GM12875 (cell line): ENCODE results near the gene AP3B1.

Experiments used
- H3K4me3 ChIP-seq: one replicate; pipeline ENCODE4 v1.5.1; 2011; ENCODE audit warnings: low read depth, low read length, control low read depth
- TF ChIP-seq, protein P1 (sequence below): IDR thresholded peaks from 2 replicates; pipeline ENCODE4 v1.5.1; 2011; ENCODE audit warnings: low read depth, mild to moderate bottlenecking, control low read depth, inconsistent platforms, low read length, moderate library complexity, borderline replicate concordance; ENCODE audit not compliant: insufficient read depth

The AP3B1 gene

DNA sequence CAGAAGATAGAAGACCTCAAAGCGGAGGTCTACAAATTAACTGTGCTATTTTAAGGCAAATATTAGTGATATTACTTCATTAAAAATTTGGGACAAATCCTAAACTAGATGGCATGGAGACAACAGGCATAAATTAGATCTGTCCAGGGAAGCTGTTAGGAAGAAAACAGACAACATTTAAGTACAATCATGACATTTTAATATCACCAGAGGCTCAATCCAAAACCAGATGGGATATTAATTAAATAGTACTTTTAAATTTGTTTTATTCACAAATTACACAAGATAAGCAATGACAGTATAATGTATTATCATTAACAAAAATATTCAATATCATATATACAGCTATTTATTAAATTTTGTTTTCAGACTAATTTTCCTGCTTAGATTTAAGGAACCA is 161.1 kb downstream of the AP3B1 start:
- TF ChIP-seq, protein P1, sequence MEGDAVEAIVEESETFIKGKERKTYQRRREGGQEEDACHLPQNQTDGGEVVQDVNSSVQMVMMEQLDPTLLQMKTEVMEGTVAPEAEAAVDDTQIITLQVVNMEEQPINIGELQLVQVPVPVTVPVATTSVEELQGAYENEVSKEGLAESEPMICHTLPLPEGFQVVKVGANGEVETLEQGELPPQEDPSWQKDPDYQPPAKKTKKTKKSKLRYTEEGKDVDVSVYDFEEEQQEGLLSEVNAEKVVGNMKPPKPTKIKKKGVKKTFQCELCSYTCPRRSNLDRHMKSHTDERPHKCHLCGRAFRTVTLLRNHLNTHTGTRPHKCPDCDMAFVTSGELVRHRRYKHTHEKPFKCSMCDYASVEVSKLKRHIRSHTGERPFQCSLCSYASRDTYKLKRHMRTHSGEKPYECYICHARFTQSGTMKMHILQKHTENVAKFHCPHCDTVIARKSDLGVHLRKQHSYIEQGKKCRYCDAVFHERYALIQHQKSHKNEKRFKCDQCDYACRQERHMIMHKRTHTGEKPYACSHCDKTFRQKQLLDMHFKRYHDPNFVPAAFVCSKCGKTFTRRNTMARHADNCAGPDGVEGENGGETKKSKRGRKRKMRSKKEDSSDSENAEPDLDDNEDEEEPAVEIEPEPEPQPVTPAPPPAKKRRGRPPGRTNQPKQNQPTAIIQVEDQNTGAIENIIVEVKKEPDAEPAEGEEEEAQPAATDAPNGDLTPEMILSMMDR, result no peak
- no peak overlapping the region for H3K4me3 ChIP-seq

DNA sequence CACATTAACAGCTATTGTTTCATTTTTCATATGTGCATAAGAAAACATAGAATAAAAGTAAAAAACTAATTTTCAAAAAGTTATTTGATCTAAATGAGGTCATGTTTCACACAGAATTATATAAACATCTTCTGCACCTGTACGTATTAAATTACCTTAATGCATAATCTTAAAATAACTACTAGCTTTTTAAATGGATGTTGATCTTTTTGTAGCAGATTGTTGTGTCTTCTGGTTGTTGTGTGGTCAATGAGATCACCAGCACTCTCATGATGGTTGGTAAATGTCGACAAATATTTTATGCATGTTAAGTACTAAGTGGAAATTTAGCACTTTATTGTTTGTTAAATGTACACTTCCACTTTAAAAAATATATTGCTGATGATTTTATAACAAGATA is 162.0 kb downstream of the AP3B1 start:
- H3K4me3 ChIP-seq, result no peak overlapping the region
- TF ChIP-seq, protein P1, result no peak

DNA sequence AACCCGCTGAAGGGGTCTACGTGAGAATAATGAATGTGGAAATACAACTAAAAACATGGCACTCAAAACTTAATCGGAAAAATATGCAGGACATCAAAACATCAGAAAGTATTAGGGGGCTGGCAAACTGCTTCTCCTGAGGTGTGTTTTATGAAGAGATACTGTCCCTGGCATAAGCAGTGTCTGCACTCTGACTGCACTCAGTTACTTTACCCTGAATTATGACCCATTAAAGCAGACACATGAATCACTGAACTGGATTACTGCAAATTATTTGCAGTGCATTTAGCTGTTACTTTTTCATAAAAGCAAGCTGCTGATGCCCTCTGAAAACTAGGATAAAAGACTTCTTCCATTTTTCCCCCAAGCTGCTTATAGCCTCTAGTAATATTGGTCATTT is 164.9 kb downstream of the AP3B1 start:
- TF ChIP-seq, protein P1, result no peak
- no peak overlapping the region for H3K4me3 ChIP-seq

- TF ChIP-seq, protein P1, result peak; percentile 25; the same call in 1 of the 2 replicates
- no peak overlapping the region for H3K4me3 ChIP-seq
These were observed 166.6 kb downstream of the AP3B1 start for GRCh38 chr5:78127875-78128274.

DNA sequence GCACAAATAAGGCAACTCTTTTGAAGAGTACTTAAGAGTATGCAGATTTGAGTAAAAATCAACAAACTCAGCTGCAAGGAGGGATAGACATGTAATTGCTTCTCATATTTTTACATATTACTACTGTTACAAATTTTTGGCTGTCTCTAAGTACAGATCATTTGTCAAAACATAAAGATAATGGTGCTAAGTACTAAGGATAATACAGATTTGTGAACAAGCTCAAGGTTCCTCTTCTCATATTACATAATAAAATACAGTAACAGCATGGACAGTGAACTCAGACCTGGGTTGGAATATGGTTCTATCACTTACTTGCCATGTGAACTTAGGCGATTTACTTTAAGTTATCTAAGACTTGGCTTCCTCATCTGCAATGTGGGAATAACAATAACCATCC is 168.0 kb downstream of the AP3B1 start:
- TF ChIP-seq, protein P1, result no peak
- no peak overlapping the region for H3K4me3 ChIP-seq

- TF ChIP-seq, protein P1, result no peak
- H3K4me3 ChIP-seq, result no peak overlapping the region
These were observed 178.3 kb downstream of the AP3B1 start for GRCh38 chr5:78116167-78116566.

GRCh38 chr5:78113689-78114264 is 180.7 kb downstream of the AP3B1 start:
- H3K4me3 ChIP-seq, result no peak overlapping the region
- TF ChIP-seq, protein P1, result no peak
